GM21528 (cell line): ENCODE results near the gene SPDYE9.
"Not testable (repeated sequence)": the region's sequence is repeated elsewhere in the genome, so short reads cannot be mapped to it uniquely, and the experiment has no call there.

Source experiments
- ATAC-seq: cut with Tn5 transposase; IDR thresholded peaks from one replicate; pipeline ENCODE4 v1.9.1; 2021; ENCODE audit warnings: mild to moderate bottlenecking, moderate library complexity; ENCODE audit not compliant: unreplicated experiment, low FRiP score

The SPDYE9 gene

GRCh38 chr7:73085938-73086337, at the start of gene SPDYE9:
SPDYE9 (minus strand) TSS chr7:73086038; CDS start chr7:73084238, 1,800 bp downstream.
- ATAC-seq, result not testable (repeated sequence)

- ATAC-seq, result not testable (repeated sequence)
These were observed 49.0 kb upstream of the SPDYE9 start for GRCh38 chr7:73134866-73135265.

GRCh38 chr7:73132651-73133217, 46.9 kb upstream of the SPDYE9 start:
- ATAC-seq, result not testable (repeated sequence)

GRCh38 chr7:73130612-73131011, 44.8 kb upstream of the SPDYE9 start:
- not testable (repeated sequence) for ATAC-seq

GRCh38 chr7:73124126-73124525, 38.3 kb upstream of the SPDYE9 start:
- ATAC-seq, result not testable (repeated sequence)

- ATAC-seq, result not testable (repeated sequence)
These were observed 37.1 kb upstream of the SPDYE9 start for GRCh38 chr7:73122778-73123447.

GRCh38 chr7:73118155-73118554, 32.3 kb upstream of the SPDYE9 start:
- not testable (repeated sequence) for ATAC-seq

GRCh38 chr7:73057811-73058210, 28.0 kb downstream of the SPDYE9 start, which contains the start of gene SPDYE11:
SPDYE11 (minus strand) TSS chr7:73057911; CDS start chr7:73056111, 1,800 bp downstream.
- not testable (repeated sequence) for ATAC-seq

GRCh38 chr7:73029666-73030065, 56.2 kb downstream of the SPDYE9 start, which contains the start of gene SPDYE8:
SPDYE8 (minus strand) TSS chr7:73029766; CDS start chr7:73027966, 1,800 bp downstream.
- not testable (repeated sequence) for ATAC-seq
